Measurements from ENCODE around the gene ATP4A. TPM values are rescaled to one million over a fixed set of nuclear protein-coding genes. Genes with fewer than 3 reads are reported as not detected.
A peak's percentile ranks its signal among the peaks of the same experiment; 100 is the strongest.

ATP4A gene
- total RNA-seq, 1 experiment from 2014 or later = not detected

- Mint-ChIP-seq H3K4me3 (ENCODE audit: unreplicated experiment) (no peak overlapping the region), H3K36me3 (ENCODE audit: insufficient read depth, unreplicated experiment) (no peaks in the 10 kb centered on the region), H3K4me1 (ENCODE audit: low read depth, unreplicated experiment) (no peaks in the 10 kb centered on the region), H3K27ac (ENCODE audit: unreplicated experiment) (no peak overlapping the region), H3K9me3 (ENCODE audit: unreplicated experiment) (peaks cover 11% of the 10 kb centered on the region), H3K27me3 (ENCODE audit: insufficient read depth, unreplicated experiment) (peaks cover 2% of the 10 kb centered on the region)
- no peaks in the 10 kb centered on the region for H3K9me3 ChIP-seq
- no peaks in the 10 kb centered on the region for H3K4me1 ChIP-seq
- intact Hi-C loops (cut with micrococcal nuclease; ENCODE audit: unreplicated experiment) = no loop called here
- TF ChIP-seq CTCF (IDR thresholded peaks at IDR 0.05; ENCODE audit: insufficient read depth in 1 of 2, low read depth in 1 of 2, low read length in 1 of 2, severe bottlenecking in 1 of 2, unreplicated experiment in 1 of 2) = peak; percentile 32 to 43
- no peaks in the 10 kb centered on the region for H3K27me3 ChIP-seq (replicated peaks; ENCODE audit: control insufficient read depth, insufficient read depth, low read length)
- no TSS peak for BruUV-seq (replicated peaks)
- peak in 1 of 2 experiments; percentile 32 for DNase-seq
- ChIA-PET POLR2A (no interaction called here), CTCF (interaction anchor here (0.6 to 0.8 kb wide), 2 partner anchors 29 to 82 kb away, joined by 5 to 11 read pairs; partner anchors contain the start of gene ATP4A)
- no peaks in the 10 kb centered on the region for H3K36me3 ChIP-seq (ENCODE audit: control insufficient read depth, insufficient read depth, low read length)
- H3K4me3 ChIP-seq (ENCODE audit: low read depth, low read length) = no peak overlapping the region
These were observed 28.8 kb upstream of the ATP4A start for GRCh38 chr19:35592226-35592625.

- CTCF ChIA-PET = no interaction called here
- no peak overlapping the region for H3K27ac Mint-ChIP-seq (ENCODE audit: unreplicated experiment)
- H3K27me3 Mint-ChIP-seq (ENCODE audit: insufficient read depth, unreplicated experiment) = peaks cover 2% of the 10 kb centered on the region
- BruUV-seq (replicated peaks) = no TSS peak
- H3K4me1 Mint-ChIP-seq (ENCODE audit: low read depth, unreplicated experiment) = no peaks in the 10 kb centered on the region
- intact Hi-C loops (cut with micrococcal nuclease; ENCODE audit: unreplicated experiment) = no loop called here
- H3K4me1 ChIP-seq = no peaks in the 10 kb centered on the region
- no peak overlapping the region for H3K4me3 Mint-ChIP-seq (ENCODE audit: unreplicated experiment)
- no peak for DNase-seq
- H3K9me3 ChIP-seq = peaks cover under 1% of the 10 kb centered on the region; the same call in 1 of the 2 replicates
- POLR2A ChIA-PET = no interaction called here
- no peak for TF ChIP-seq CTCF (IDR thresholded peaks at IDR 0.05; ENCODE audit: insufficient read depth in 1 of 2, low read depth in 1 of 2, low read length in 1 of 2, severe bottlenecking in 1 of 2, unreplicated experiment in 1 of 2)
- H3K9me3 Mint-ChIP-seq (ENCODE audit: unreplicated experiment) = no peaks in the 10 kb centered on the region
- H3K4me3 ChIP-seq (ENCODE audit: low read depth, low read length) = no peak overlapping the region
- H3K27me3 ChIP-seq (replicated peaks; ENCODE audit: control insufficient read depth, insufficient read depth, low read length) = no peaks in the 10 kb centered on the region
- H3K36me3 Mint-ChIP-seq (ENCODE audit: insufficient read depth, unreplicated experiment) = no peaks in the 10 kb centered on the region
- no peaks in the 10 kb centered on the region for H3K36me3 ChIP-seq (ENCODE audit: control insufficient read depth, insufficient read depth, low read length)
These were observed 27.4 kb upstream of the ATP4A start for GRCh38 chr19:35590875-35591274.

GRCh38 chr19:35587321-35587720, 23.9 kb upstream of the ATP4A start:
- no peaks in the 10 kb centered on the region for H3K4me1 ChIP-seq
- Mint-ChIP-seq H3K4me3 (ENCODE audit: unreplicated experiment) (no peak overlapping the region), H3K4me1 (ENCODE audit: low read depth, unreplicated experiment) (no peaks in the 10 kb centered on the region), H3K27me3 (ENCODE audit: insufficient read depth, unreplicated experiment) (peaks cover 12% of the 10 kb centered on the region), H3K27ac (ENCODE audit: unreplicated experiment) (no peak overlapping the region), H3K9me3 (ENCODE audit: unreplicated experiment) (no peaks in the 10 kb centered on the region), H3K36me3 (ENCODE audit: insufficient read depth, unreplicated experiment) (no peaks in the 10 kb centered on the region)
- intact Hi-C loops (cut with micrococcal nuclease; ENCODE audit: unreplicated experiment) = no loop called here
- no peak for TF ChIP-seq CTCF (IDR thresholded peaks at IDR 0.05; ENCODE audit: insufficient read depth in 1 of 2, low read depth in 1 of 2, low read length in 1 of 2, severe bottlenecking in 1 of 2, unreplicated experiment in 1 of 2)
- H3K4me3 ChIP-seq (ENCODE audit: low read depth, low read length) = no peak overlapping the region
- ChIA-PET CTCF (no interaction called here), POLR2A (no interaction called here)
- BruUV-seq (replicated peaks) = no TSS peak
- no peak for DNase-seq
- peaks cover 3% of the 10 kb centered on the region; the same call in 1 of the 2 replicates for H3K9me3 ChIP-seq
- H3K36me3 ChIP-seq (ENCODE audit: control insufficient read depth, insufficient read depth, low read length) = no peaks in the 10 kb centered on the region
- no peaks in the 10 kb centered on the region for H3K27me3 ChIP-seq (replicated peaks; ENCODE audit: control insufficient read depth, insufficient read depth, low read length)

Data from Caco-2 (cell line).